Glutamatergic neuron (in vitro differentiated cells): ENCODE data around the gene FAAP20. TPM values are rescaled to one million over a fixed set of nuclear protein-coding genes. Genes with fewer than 3 reads are reported as not detected.

Experiments
- DNase-seq: peaks from one replicate; pipeline ENCODE4 v3.0.0; 2022
- H3K27ac Mint-ChIP-seq: one replicate; pipeline ENCODE4 v1.8.0; 2020; ENCODE audit warnings: mild to moderate bottlenecking, mixed read lengths, inconsistent platforms; ENCODE audit not compliant: unreplicated experiment
- H3K27me3 Mint-ChIP-seq: one replicate; pipeline ENCODE4 v1.8.0; 2020; ENCODE audit warnings: mild to moderate bottlenecking, moderate library complexity, mixed read lengths, inconsistent platforms; ENCODE audit not compliant: unreplicated experiment
- H3K36me3 Mint-ChIP-seq: one replicate; pipeline ENCODE4 v1.8.0; 2020; ENCODE audit warnings: mild to moderate bottlenecking, mixed read lengths, inconsistent platforms; ENCODE audit not compliant: unreplicated experiment
- H3K4me1 Mint-ChIP-seq: one replicate; pipeline ENCODE4 v1.8.0; 2020; ENCODE audit warnings: mild to moderate bottlenecking, low read depth, mixed read lengths, inconsistent platforms; ENCODE audit not compliant: unreplicated experiment
- H3K4me3 Mint-ChIP-seq: one replicate; pipeline ENCODE4 v1.8.0; 2020; ENCODE audit warnings: mild to moderate bottlenecking, mixed read lengths, inconsistent platforms; ENCODE audit not compliant: unreplicated experiment
- H3K9me3 Mint-ChIP-seq: one replicate; pipeline ENCODE4 v1.8.0; 2020; ENCODE audit warnings: mild to moderate bottlenecking, moderate library complexity, mixed read lengths, inconsistent platforms; ENCODE audit not compliant: unreplicated experiment
- total RNA-seq: library from RNA; stranded (reverse); fragmentation: NEBNext Ultra II Directional; extraction: Animal tissue kit (Norgen Biotek cat#: 25700); gene quantifications from one replicate; pipeline ENCODE4 v1.2.1, GENCODE V29; 2021; ENCODE audit not compliant: unreplicated experiment
- TF ChIP-seq, protein P1 (sequence below): fragments of 200-600 bp; sonication (generic); IDR thresholded peaks from one replicate; pipeline ENCODE4 v1.5.0; 2021; ENCODE audit not compliant: partially characterized antibody, unreplicated experiment

The FAAP20 gene
- total RNA-seq, 1 donor from 2014 or later = 111 TPM

DNA sequence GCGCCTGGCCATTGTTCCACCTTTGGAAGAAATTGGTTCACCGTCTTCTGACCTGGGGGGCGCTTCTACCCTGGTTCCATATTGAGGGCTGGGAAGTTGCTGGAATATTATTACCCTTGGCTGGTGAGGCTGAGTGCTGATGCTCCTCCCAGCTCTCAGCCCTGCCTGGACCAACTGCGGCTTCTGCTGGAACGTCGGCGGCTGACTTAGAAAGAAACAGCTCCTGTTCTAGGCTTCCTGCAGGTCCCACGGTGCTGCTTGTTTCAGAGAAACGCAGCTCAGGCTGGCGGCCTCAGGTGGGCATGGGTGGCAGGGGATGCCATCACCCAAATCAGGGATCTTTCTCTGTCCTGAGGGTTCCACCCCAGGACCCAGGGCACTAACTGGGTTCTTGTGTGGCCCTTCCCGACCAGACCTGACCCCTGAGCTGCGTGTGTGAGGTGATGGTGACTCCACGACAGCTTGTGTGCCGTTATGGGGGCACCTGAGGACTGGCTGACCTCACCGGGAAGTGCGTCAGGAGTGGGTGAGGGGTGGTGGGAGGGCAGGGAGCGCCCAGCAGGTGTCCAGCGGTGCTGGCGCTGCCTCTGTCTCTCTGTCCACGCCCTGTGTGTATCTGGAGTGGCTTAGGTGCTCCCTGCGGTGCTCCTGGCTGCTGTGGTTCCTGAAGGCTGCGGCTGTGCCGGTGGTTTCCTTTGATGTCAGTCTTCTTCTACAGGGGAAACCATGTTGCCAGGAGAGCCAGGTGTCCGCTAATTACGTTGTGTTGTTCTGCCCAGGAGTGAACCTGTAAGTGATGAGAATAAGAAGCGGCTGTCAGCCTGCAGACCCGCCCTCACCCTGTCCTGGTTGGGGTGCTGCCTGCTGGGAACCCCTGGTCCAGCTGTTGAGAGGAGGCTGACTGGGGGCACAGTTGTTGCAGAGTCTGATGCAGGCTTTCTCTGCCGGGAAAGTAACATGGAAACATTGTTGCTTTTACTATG lies 42.4 kb upstream of the FAAP20 start:
- no peak for DNase-seq
- H3K27me3 Mint-ChIP-seq = peaks cover 22% of the 10 kb centered on the region
- peaks cover 28% of the 10 kb centered on the region for H3K9me3 Mint-ChIP-seq
- H3K27ac Mint-ChIP-seq = peak overlapping the region; percentile 23
- TF ChIP-seq, protein P1, sequence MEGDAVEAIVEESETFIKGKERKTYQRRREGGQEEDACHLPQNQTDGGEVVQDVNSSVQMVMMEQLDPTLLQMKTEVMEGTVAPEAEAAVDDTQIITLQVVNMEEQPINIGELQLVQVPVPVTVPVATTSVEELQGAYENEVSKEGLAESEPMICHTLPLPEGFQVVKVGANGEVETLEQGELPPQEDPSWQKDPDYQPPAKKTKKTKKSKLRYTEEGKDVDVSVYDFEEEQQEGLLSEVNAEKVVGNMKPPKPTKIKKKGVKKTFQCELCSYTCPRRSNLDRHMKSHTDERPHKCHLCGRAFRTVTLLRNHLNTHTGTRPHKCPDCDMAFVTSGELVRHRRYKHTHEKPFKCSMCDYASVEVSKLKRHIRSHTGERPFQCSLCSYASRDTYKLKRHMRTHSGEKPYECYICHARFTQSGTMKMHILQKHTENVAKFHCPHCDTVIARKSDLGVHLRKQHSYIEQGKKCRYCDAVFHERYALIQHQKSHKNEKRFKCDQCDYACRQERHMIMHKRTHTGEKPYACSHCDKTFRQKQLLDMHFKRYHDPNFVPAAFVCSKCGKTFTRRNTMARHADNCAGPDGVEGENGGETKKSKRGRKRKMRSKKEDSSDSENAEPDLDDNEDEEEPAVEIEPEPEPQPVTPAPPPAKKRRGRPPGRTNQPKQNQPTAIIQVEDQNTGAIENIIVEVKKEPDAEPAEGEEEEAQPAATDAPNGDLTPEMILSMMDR = no peak
- no peaks in the 10 kb centered on the region for H3K36me3 Mint-ChIP-seq
- H3K4me3 Mint-ChIP-seq = peak overlapping the region; percentile 34
- H3K4me1 Mint-ChIP-seq = peaks cover 56% of the 10 kb centered on the region

DNA sequence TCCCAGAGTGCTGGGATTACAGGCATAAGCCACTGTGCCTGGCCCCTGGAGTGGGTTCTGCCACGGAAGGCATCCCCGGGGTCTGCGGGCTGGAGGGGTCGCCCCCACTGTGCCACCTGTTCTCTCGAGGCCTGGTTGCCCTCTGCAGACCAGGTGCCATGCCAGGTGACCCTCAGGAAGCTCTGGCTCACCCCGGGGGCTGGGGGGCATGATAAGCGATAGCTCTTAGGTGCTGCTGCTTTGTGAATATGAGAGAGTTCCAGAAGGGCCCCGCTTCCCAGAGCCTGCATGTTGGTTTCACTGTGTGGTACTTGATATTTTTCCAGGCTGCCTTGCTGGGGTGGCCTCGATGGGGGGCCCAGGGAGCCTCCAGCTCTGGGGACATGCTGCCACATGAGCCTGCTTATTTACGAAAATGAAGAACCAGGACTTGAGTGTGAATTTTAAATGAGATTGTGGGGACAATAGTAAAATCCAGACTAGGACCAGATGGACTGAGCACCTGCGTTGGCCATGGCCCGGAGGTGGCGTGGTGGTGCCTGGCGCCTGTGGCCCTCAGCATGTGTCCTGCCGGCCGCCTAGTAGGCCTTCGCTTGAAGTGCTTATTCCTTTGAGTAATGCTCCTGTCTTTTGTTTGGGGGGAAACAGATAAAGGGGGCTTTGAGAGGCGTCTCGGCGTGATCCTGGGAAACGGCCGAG lies 40.9 kb upstream of the FAAP20 start:
- H3K4me3 Mint-ChIP-seq = peak overlapping the region; percentile 69
- H3K4me1 Mint-ChIP-seq = peaks cover 51% of the 10 kb centered on the region
- H3K27ac Mint-ChIP-seq = peak overlapping the region; percentile 64
- TF ChIP-seq, protein P1 = no peak
- peaks cover 40% of the 10 kb centered on the region for H3K9me3 Mint-ChIP-seq
- no peaks in the 10 kb centered on the region for H3K36me3 Mint-ChIP-seq
- peaks cover 34% of the 10 kb centered on the region for H3K27me3 Mint-ChIP-seq
- no peak for DNase-seq

DNA sequence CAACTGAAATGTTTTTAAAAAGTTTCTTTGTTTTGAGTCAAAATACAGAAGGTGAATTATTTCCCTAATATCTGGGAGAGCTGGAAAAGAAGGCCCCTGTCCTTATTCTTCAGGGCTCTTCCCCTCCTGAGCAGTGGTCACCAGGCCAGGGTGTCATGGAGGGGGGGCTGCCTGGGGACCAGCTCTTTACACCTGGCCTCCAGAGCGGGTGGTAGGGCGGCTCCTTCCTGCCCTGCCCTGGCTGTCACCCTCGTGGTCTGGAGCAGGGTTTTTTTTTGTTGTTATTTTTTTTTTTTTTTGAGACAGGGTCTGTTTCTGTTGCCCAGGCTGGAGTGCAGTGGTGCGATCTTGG lies 40.2 kb upstream of the FAAP20 start:
- H3K27me3 Mint-ChIP-seq = peaks cover 34% of the 10 kb centered on the region
- peak overlapping the region; percentile 95 for H3K27ac Mint-ChIP-seq
- TF ChIP-seq, protein P1 = no peak
- H3K9me3 Mint-ChIP-seq = peaks cover 41% of the 10 kb centered on the region
- H3K36me3 Mint-ChIP-seq = no peaks in the 10 kb centered on the region
- DNase-seq = no peak
- peak overlapping the region; percentile 99 for H3K4me3 Mint-ChIP-seq
- peaks cover 45% of the 10 kb centered on the region for H3K4me1 Mint-ChIP-seq

DNA sequence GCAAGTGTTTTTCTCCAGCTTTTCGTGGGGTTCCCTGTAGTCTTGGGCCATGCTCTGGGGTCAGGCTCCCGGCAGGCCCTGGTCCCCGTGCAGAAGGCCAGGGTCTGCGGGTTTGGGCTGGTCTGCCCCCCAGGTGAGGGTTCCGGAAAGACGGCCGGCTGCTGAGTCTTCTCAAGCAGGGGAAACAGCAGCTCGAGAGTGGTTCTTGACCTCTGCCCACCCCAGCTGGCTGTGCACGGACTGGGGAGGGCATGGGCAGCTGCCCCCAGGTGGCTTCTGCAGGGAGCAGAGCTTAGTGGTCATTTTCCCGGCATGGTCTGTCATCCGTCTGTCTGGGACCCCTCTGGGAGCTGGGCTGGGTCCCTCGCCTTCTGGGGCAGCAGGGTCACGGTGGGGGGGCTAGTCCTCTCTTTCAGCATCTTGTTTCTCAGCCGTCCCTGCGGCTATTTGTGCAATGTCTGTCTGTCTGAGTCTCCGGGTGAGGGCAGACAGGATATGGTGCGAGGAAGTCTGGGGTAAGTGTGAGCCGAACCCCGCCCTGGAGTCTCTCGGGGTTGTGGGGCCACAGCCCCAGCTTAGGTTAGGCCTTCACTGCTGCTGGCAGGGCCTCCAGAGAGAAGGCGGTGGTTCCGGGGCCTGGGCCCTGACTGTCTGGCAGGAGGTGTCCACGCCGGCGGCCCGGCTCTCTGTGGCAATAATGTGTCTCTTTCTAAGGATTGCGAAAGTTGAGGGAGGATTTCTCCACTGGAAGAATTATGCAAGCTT lies 39.6 kb upstream of the FAAP20 start:
- Mint-ChIP-seq H3K36me3 (no peaks in the 10 kb centered on the region), H3K27ac (peak overlapping the region; percentile 95), H3K4me3 (peak overlapping the region; percentile 99), H3K4me1 (peaks cover 41% of the 10 kb centered on the region), H3K27me3 (peaks cover 35% of the 10 kb centered on the region), H3K9me3 (peaks cover 42% of the 10 kb centered on the region)
- TF ChIP-seq, protein P1 = no peak
- DNase-seq = no peak
